Lower leg skin (tissue), 4 donors: Measurements from ENCODE around the gene INAVA. TPM values are rescaled to one million over a fixed set of nuclear protein-coding genes. Genes with fewer than 3 reads are reported as not detected.

ENCODE experiments used
- DNase-seq, 2 donors: peaks; one replicate each; pipeline ENCODE4 v3.0.0-alpha.2; 2019; ENCODE audit warnings: low spot score in 2 of 2
- H3K4me3 ChIP-seq: fragments of 200-600 bp; sonication (generic); 2 replicates; pipeline ENCODE4 v1.5.1; 2017; ENCODE audit warnings: mild to moderate bottlenecking, low read depth; ENCODE audit not compliant: poor library complexity, severe bottlenecking
- CTCF ChIP-seq, 3 donors: fragments of 450-650 bp; IDR thresholded peaks; one replicate each; pipeline ENCODE4 v1.5.1; 2016; ENCODE audit warnings: antibody characterized with exemption in 3 of 3, mild to moderate bottlenecking in 3 of 3, moderate library complexity in 2 of 3
- POLR2A ChIP-seq, 2 donors: fragments of 450-650 bp; IDR thresholded peaks; one replicate each; pipeline ENCODE4 v1.6.1; 2016 to 2017; ENCODE audit warnings: antibody characterized with exemption in 2 of 2, mild to moderate bottlenecking in 1 of 2, moderate library complexity in 1 of 2
- WGBS, 2 donors: methylation state at CpG; one replicate each; pipeline ENCODE4 v1.1.5; 2018; 5-methylcytosine and 5-hydroxymethylcytosine counted together
- intact Hi-C: fragments of 100-400 bp; cut with DNase I; formaldehyde crosslinking; loops from one replicate; pipeline ENCODE4 v1.15.0; 2023; ENCODE audit warnings: low total_unique reads
- total RNA-seq, 4 donors: library from RNA; depleted of rRNA; stranded (reverse); fragments of >200 nt; gene quantifications; one replicate each; pipeline ENCODE4 v1.1.0, GENCODE V29; 2016

INAVA gene
- total RNA-seq, 4 donors from 2014 or later, result 108 to 176 (median 145) TPM

DNA sequence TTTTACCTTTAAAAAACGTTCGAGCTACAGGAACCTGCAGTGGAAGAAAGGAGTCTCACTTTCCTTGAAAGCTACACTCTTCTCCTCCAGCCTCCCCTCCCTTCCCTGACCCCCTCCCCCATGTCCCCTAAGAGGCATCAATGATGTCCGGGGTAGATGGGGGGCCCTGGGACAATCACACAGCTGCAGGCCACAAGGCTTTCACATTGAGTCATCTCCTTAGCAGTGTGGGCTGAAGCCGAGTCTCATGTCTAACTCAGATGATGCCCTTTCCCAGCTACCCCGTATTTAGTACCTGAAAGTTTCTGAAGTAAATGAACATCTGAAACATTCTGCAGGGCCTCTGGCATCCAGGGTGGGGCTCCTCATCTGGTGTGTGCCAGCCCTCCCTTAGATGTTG is 28.2 kb upstream of the INAVA start:
- intact Hi-C loops, result no loop called here
- no peak for DNase-seq
- no peak overlapping the region for H3K4me3 ChIP-seq
- no peak for TF ChIP-seq CTCF (IDR thresholded peaks at IDR 0.05)
- no peak for TF ChIP-seq POLR2A (IDR thresholded peaks at IDR 0.05)
- WGBS, 2 donors, result 26 to 32% methylated on average over 5 of the region's 5 CpGs

DNA sequence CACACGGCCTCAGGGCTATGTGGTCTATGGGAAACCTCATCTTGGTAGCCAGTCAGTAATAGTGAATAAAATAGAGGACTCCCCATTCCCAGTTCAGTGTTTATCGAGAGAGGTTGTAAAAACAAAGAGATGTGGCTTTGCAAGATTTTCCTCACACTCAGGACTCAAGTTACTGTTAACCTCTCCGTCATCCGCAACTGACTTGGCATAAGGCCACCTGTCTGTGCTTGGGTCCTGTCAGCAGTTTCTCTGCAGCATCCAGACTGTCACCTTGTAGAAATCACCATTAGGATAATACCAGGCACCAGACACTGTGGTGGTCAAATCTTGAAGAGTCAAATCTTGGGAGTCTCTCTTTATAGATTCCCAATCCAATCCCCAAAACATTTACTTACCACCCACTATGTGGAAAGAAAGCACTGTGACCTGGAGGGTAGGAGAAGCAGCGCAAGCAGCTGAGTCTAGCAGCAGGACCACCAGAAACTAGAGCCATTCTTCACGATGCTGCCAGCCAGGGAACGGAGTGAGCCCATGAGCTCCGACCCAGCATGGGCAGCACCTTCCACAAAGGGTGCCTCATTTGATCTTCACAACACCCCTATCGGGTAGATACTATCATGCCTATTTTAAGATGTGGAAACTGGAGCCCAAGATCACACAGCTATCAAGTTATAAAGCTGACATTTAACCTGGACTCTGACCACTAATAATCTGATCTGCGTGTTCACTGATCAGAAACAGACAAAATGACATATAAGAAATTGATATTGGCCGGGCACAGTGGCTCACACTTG is 27.5 kb upstream of the INAVA start:
- 58 to 60% methylated on average over 11 of the region's 11 CpGs for WGBS, 2 donors
- no peak for TF ChIP-seq POLR2A (IDR thresholded peaks at IDR 0.05)
- intact Hi-C loops, result no loop called here
- H3K4me3 ChIP-seq, result no peak overlapping the region
- no peak for DNase-seq

DNA sequence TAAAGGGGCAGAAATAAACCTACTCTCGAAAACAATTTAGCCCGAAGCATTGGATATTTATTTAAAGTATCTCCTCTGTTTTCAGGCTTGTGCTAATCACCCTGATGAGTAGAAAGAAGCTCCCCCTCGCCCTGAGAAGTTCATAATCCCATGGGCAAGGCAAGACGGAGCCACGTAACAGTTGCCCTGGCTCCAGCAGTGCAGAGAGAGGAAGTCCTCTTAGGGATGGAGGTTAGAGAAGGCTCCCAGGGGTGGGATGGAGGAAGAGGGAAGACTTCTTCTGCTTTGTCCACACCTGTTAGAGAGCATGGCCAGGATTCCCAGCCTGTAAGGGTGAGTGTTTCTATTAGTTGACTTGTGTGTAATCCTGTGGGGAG is 25.3 kb upstream of the INAVA start:
- no peak for DNase-seq
- 81 to 85% methylated on average over 5 of the region's 5 CpGs for WGBS, 2 donors
- intact Hi-C loops, result no loop called here
- H3K4me3 ChIP-seq, result no peak overlapping the region
- TF ChIP-seq POLR2A (IDR thresholded peaks at IDR 0.05) (no peak), CTCF (IDR thresholded peaks at IDR 0.05) (no peak)

DNA sequence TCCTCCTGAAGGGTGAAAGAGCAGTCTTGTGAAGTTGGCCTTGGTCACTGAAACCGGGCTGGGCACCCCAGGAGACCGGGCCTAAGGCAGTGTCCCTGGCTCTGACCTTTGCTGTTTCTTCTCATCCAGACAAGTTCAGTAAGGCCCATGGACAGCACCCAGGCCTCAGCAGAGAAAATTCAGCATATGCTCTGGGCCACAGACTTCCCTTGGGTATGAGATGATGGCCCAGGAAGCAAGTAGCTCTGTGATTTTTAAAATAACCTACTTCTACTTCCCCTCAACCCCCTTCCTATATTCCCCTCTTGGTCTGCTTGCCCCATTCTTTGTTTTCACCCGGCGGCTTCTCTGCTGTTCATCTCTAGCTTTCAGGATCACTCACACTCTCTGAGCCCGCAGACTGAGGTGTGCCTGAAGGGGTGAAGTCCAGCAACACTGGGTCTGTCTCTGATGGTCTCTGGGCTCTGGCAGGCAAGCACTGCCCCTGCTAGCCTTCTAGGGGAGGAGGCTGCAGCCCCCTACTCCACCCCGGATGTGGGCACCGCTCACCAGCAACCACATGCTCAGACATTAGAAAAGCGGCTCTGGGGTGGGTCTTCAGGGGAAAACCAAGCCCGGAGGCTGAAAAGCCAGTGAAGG is 24.8 kb upstream of the INAVA start:
- H3K4me3 ChIP-seq, result no peak overlapping the region
- no peak for TF ChIP-seq CTCF (IDR thresholded peaks at IDR 0.05)
- no peak for TF ChIP-seq POLR2A (IDR thresholded peaks at IDR 0.05)
- no peak for DNase-seq
- 84 to 88% methylated on average over 9 of the region's 9 CpGs for WGBS, 2 donors
- intact Hi-C loops, result no loop called here

GRCh38 chr1:200872446-200873115 is 22.1 kb upstream of the INAVA start, which contains the start of gene GPR25:
GPR25 (plus strand) TSS chr1:200872981; CDS start chr1:200873038, 57 bp downstream.
- WGBS, 2 donors, result 79 to 85% methylated on average over 15 to 22 of the region's 23 CpGs
- no peak for DNase-seq
- intact Hi-C loops, result no loop called here
- TF ChIP-seq CTCF (IDR thresholded peaks at IDR 0.05) (no peak), POLR2A (IDR thresholded peaks at IDR 0.05) (no peak)
- no peak within 1 kb of the TSS for H3K4me3 ChIP-seq

- WGBS, 2 donors, result 14 to 17% methylated on average over 4 to 35 of the region's 61 CpGs
- H3K4me3 ChIP-seq, result no peak overlapping the region
- TF ChIP-seq POLR2A (IDR thresholded peaks at IDR 0.05) (no peak), CTCF (IDR thresholded peaks at IDR 0.05) (no peak)
- peak in 1 of 2 donors; percentile 73 for DNase-seq
- intact Hi-C loops, result no loop called here
Observed at GRCh38 chr1:200873116-200873670, 21.5 kb upstream of the INAVA start.
